Astrocyte (in vitro differentiated cells and primary cell): ENCODE results near the gene MYPOP. TPM values are rescaled to one million over a fixed set of nuclear protein-coding genes. Genes with fewer than 3 reads are reported as not detected.

Experiments used
- DNase-seq: peaks from one replicate; pipeline ENCODE4 v3.0.0-alpha.2; 2010; ENCODE audit warnings: low read depth
- FAIRE-seq: peaks from 2 replicates; lab custom pipeline; 2011; peaks lifted over from hg19 to GRCh38; lab: Jason Lieb, UNC
- H2AFZ ChIP-seq: 2 replicates; pipeline ENCODE4 v1.6.0; 2012; ENCODE audit warnings: low read depth, low read length, inconsistent platforms
- H3K27ac ChIP-seq: 2 replicates; pipeline ENCODE4 v1.5.1; 2011; ENCODE audit warnings: low read depth, low read length, inconsistent platforms
- H3K27me3 ChIP-seq: 2 replicates; pipeline ENCODE4 v1.6.0; 2011; ENCODE audit warnings: low read length, inconsistent platforms; ENCODE audit not compliant: insufficient read depth
- H3K36me3 ChIP-seq: 2 replicates; pipeline ENCODE4 v1.5.1; 2011; ENCODE audit warnings: low read length, inconsistent platforms; ENCODE audit not compliant: insufficient read depth
- H3K4me1 ChIP-seq: 2 replicates; pipeline ENCODE4 v1.5.1; 2011; ENCODE audit warnings: low read length, inconsistent platforms; ENCODE audit not compliant: insufficient read depth
- H3K4me2 ChIP-seq: 2 replicates; pipeline ENCODE4 v1.6.0; 2012; ENCODE audit warnings: low read length, inconsistent platforms
- H3K4me3 ChIP-seq: 2 replicates; pipeline ENCODE4 v1.5.1; 2011; ENCODE audit warnings: low read depth, mild to moderate bottlenecking, low read length, inconsistent platforms; ENCODE audit not compliant: insufficient read depth
- H3K79me2 ChIP-seq: 2 replicates; pipeline ENCODE4 v1.6.0; 2012; ENCODE audit warnings: mild to moderate bottlenecking, low read length, inconsistent platforms; ENCODE audit not compliant: insufficient read depth
- H3K9ac ChIP-seq: 2 replicates; pipeline ENCODE4 v1.6.0; 2012; ENCODE audit warnings: mild to moderate bottlenecking, low read length, inconsistent platforms
- H3K9me3 ChIP-seq: 2 replicates; pipeline ENCODE4 v1.5.1; 2012; ENCODE audit warnings: low read depth, mild to moderate bottlenecking, low read length, inconsistent platforms; ENCODE audit not compliant: insufficient read depth
- H4K20me1 ChIP-seq: 2 replicates; pipeline ENCODE4 v1.6.0; 2012; ENCODE audit warnings: low read length, inconsistent platforms; ENCODE audit not compliant: insufficient read depth
- H3K27ac Mint-ChIP-seq: one replicate; pipeline ENCODE4 v1.8.0; 2021; ENCODE audit warnings: mild to moderate bottlenecking, mixed read lengths; ENCODE audit not compliant: unreplicated experiment
- H3K27me3 Mint-ChIP-seq: one replicate; pipeline ENCODE4 v1.8.0; 2021; ENCODE audit warnings: low read depth, mixed read lengths; ENCODE audit not compliant: unreplicated experiment
- H3K36me3 Mint-ChIP-seq: one replicate; pipeline ENCODE4 v1.8.0; 2021; ENCODE audit warnings: low read depth, mixed read lengths; ENCODE audit not compliant: unreplicated experiment
- H3K4me1 Mint-ChIP-seq: one replicate; pipeline ENCODE4 v1.8.0; 2021; ENCODE audit warnings: low read depth, mixed read lengths; ENCODE audit not compliant: unreplicated experiment
- H3K4me3 Mint-ChIP-seq: one replicate; pipeline ENCODE4 v1.8.0; 2021; ENCODE audit warnings: mild to moderate bottlenecking, moderate library complexity, mixed read lengths; ENCODE audit not compliant: unreplicated experiment
- H3K9me3 Mint-ChIP-seq: one replicate; pipeline ENCODE4 v1.8.0; 2021; ENCODE audit warnings: mild to moderate bottlenecking, mixed read lengths; ENCODE audit not compliant: unreplicated experiment
- EZH2 ChIP-seq: IDR thresholded peaks from 2 replicates; pipeline ENCODE4 v1.6.1; 2012; ENCODE audit warnings: mild to moderate bottlenecking, low read length, inconsistent platforms; ENCODE audit not compliant: insufficient read depth
- total RNA-seq: library from RNA; stranded (reverse); gene quantifications from 2 replicates; pipeline ENCODE4 v1.2.1, GENCODE V29; 2021
- TF ChIP-seq, protein P1 (sequence below): IDR thresholded peaks from 2 replicates; pipeline ENCODE4 v1.5.1; 2011; ENCODE audit warnings: low read depth, mild to moderate bottlenecking, inconsistent platforms, low read length, moderate library complexity; ENCODE audit not compliant: insufficient read depth

MYPOP gene
- total RNA-seq, 1 donor from 2014 or later: 11.0 TPM

DNA sequence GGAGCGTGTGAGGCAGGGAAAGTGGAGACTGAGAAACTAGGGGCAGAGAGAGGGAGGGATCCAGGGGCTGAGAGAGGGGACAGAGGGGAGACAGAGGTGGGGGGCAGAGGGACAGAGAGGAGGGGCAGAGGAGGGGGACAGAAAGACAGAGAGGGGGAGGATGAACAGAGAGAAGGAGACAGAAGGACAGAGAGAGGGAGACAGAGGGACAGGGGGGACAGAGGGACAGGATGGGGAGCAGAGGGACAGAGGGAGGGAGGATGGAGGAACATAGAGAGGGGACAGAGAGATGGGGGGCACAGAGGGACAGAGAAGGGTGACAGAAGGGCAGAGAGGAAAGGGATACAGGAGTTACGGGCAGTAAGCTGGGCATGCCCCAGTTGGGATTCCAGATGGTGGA is 26.8 kb upstream of the MYPOP start:
- Histone ChIP-seq H3K9me3 (no peaks in the 10 kb centered on the region), H3K9ac (no peak overlapping the region), H3K27me3 (peaks cover 2% of the 10 kb centered on the region), H3K79me2 (no peaks in the 10 kb centered on the region), H4K20me1 (no peaks in the 10 kb centered on the region), H3K4me3 (no peak overlapping the region), H2AFZ (no peak overlapping the region), H3K36me3 (no peaks in the 10 kb centered on the region), H3K27ac (no peak overlapping the region), H3K4me2 (no peak overlapping the region), H3K4me1 (peaks cover 3% of the 10 kb centered on the region)
- Mint-ChIP-seq H3K27me3 (peaks cover 30% of the 10 kb centered on the region), H3K36me3 (peaks cover 4% of the 10 kb centered on the region), H3K4me3 (no peak overlapping the region), H3K4me1 (no peaks in the 10 kb centered on the region), H3K27ac (no peak overlapping the region), H3K9me3 (peaks cover 1% of the 10 kb centered on the region)
- FAIRE-seq (no peak), DNase-seq (no peak)
- no peak for TF ChIP-seq EZH2
- TF ChIP-seq, protein P1, sequence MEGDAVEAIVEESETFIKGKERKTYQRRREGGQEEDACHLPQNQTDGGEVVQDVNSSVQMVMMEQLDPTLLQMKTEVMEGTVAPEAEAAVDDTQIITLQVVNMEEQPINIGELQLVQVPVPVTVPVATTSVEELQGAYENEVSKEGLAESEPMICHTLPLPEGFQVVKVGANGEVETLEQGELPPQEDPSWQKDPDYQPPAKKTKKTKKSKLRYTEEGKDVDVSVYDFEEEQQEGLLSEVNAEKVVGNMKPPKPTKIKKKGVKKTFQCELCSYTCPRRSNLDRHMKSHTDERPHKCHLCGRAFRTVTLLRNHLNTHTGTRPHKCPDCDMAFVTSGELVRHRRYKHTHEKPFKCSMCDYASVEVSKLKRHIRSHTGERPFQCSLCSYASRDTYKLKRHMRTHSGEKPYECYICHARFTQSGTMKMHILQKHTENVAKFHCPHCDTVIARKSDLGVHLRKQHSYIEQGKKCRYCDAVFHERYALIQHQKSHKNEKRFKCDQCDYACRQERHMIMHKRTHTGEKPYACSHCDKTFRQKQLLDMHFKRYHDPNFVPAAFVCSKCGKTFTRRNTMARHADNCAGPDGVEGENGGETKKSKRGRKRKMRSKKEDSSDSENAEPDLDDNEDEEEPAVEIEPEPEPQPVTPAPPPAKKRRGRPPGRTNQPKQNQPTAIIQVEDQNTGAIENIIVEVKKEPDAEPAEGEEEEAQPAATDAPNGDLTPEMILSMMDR: no peak

DNA sequence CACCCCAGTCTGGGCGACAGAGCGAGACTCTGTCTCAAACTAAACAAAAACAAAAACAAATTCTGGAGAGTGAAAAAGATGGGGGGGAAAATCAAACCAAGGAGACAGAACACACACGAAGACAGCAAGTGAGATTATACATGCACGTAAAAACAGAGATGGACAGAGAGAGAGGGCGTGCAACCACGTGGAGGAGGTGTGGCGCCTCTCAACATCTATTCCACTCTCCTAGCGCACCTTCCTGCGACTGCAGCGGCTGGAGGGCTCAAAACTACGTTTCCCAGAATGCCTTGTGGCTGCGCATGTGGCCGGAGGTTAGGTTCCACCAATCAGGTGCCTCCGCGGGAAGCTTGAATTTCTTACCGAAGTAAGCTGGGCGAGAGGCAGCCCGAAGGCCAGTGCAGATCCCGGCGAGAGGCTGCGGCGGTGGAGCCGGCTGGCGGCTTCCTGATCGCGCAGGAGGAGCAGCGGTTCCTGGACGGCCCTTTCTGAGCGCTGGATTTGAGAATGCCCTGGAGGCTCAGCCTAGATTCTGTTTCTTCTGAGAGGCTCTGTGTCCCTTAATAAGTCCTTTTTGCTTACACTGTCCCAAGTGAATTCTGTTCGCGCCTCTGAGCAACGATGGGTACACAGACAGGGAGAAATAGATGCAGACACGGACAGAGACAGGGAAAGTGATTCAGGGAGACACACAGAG is 25.3 kb upstream of the MYPOP start:
- peaks cover 2% of the 10 kb centered on the region for H3K27me3 ChIP-seq
- H3K4me3 Mint-ChIP-seq: no peak overlapping the region
- H3K4me1 Mint-ChIP-seq: no peaks in the 10 kb centered on the region
- peaks cover 3% of the 10 kb centered on the region for H3K4me1 ChIP-seq
- FAIRE-seq: peak; percentile 47
- no peaks in the 10 kb centered on the region for H4K20me1 ChIP-seq
- no peak overlapping the region for H3K27ac Mint-ChIP-seq
- H3K79me2 ChIP-seq: no peaks in the 10 kb centered on the region
- no peak overlapping the region for H3K4me3 ChIP-seq
- peaks cover 1% of the 10 kb centered on the region for H3K9me3 Mint-ChIP-seq
- H3K36me3 Mint-ChIP-seq: peaks cover 3% of the 10 kb centered on the region
- no peaks in the 10 kb centered on the region for H3K9me3 ChIP-seq
- H3K4me2 ChIP-seq: peak overlapping the region; percentile 67
- peak overlapping the region; percentile 39 for H3K9ac ChIP-seq
- DNase-seq: peak; percentile 71
- H2AFZ ChIP-seq: peak overlapping the region; percentile 26
- TF ChIP-seq EZH2: no peak
- TF ChIP-seq, protein P1: no peak
- H3K27me3 Mint-ChIP-seq: peaks cover 30% of the 10 kb centered on the region
- H3K27ac ChIP-seq: no peak overlapping the region
- no peaks in the 10 kb centered on the region for H3K36me3 ChIP-seq

DNA sequence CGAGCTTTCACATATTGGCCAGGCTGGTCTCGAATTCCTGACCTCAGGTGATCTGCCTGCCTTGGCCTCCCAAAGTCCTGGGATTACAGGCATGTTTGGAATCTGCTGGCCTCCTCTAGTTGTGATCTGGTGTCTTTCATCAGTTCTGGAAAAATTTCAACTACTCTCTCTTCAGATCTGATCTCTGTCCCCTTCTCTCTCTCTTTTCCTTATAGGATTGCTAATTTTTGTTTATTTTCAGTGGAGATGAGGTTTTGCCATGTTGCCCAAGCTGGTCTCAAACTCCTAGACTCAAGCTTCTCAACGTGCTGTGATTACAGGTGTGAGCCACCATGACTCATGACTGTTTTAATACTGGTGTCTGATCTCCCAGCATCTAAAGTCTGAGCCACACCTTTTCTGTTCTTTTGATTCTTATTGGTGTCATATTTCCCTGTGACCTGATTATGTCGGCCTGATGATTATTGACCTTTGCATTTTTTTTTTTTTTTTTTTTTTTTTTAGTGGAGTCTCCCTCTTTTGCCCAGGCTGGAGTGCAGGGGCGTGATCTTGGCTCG is 22.6 kb upstream of the MYPOP start:
- peaks cover 2% of the 10 kb centered on the region for H3K36me3 Mint-ChIP-seq
- H3K27ac ChIP-seq: no peak overlapping the region
- H3K9ac ChIP-seq: no peak overlapping the region
- H3K27me3 Mint-ChIP-seq: peaks cover 15% of the 10 kb centered on the region
- no peaks in the 10 kb centered on the region for H4K20me1 ChIP-seq
- FAIRE-seq (no peak), DNase-seq (no peak)
- H3K27ac Mint-ChIP-seq: no peak overlapping the region
- no peak overlapping the region for H3K4me3 ChIP-seq
- TF ChIP-seq EZH2: no peak
- TF ChIP-seq, protein P1: no peak
- peaks cover 1% of the 10 kb centered on the region for H3K9me3 Mint-ChIP-seq
- no peaks in the 10 kb centered on the region for H3K9me3 ChIP-seq
- H3K79me2 ChIP-seq: no peaks in the 10 kb centered on the region
- no peaks in the 10 kb centered on the region for H3K4me1 Mint-ChIP-seq
- H3K27me3 ChIP-seq: peaks cover 5% of the 10 kb centered on the region
- no peak overlapping the region for H2AFZ ChIP-seq
- H3K4me3 Mint-ChIP-seq: no peak overlapping the region
- no peak overlapping the region for H3K4me2 ChIP-seq
- peaks cover 3% of the 10 kb centered on the region for H3K4me1 ChIP-seq
- H3K36me3 ChIP-seq: no peaks in the 10 kb centered on the region
